Loucy (cell line): Measurements from ENCODE around the gene PLAC8.

Source experiments
- EZH2phosphoT487 ChIP-seq: fragments of 200-600 bp; IDR thresholded peaks from 2 replicates; pipeline ENCODE4 v1.6.1; 2018; ENCODE audit warnings: antibody characterized with exemption, mild to moderate bottlenecking, moderate library complexity, borderline replicate concordance
- TF ChIP-seq, protein P1 (sequence below): fragments of 200-600 bp; sonication (generic); conservative IDR thresholded peaks from 2 replicates; pipeline ENCODE4 v1.5.1; 2014; ENCODE audit warnings: mild to moderate bottlenecking, antibody characterized with exemption, low read length

- TF ChIP-seq, protein P1, sequence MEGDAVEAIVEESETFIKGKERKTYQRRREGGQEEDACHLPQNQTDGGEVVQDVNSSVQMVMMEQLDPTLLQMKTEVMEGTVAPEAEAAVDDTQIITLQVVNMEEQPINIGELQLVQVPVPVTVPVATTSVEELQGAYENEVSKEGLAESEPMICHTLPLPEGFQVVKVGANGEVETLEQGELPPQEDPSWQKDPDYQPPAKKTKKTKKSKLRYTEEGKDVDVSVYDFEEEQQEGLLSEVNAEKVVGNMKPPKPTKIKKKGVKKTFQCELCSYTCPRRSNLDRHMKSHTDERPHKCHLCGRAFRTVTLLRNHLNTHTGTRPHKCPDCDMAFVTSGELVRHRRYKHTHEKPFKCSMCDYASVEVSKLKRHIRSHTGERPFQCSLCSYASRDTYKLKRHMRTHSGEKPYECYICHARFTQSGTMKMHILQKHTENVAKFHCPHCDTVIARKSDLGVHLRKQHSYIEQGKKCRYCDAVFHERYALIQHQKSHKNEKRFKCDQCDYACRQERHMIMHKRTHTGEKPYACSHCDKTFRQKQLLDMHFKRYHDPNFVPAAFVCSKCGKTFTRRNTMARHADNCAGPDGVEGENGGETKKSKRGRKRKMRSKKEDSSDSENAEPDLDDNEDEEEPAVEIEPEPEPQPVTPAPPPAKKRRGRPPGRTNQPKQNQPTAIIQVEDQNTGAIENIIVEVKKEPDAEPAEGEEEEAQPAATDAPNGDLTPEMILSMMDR: no peak
- no peak for TF ChIP-seq EZH2phosphoT487
Observed at GRCh38 chr4:83153417-83153816, 38.9 kb upstream of the PLAC8 start.
